A549 (cell line): Measurements from ENCODE around the gene PKHD1.

Experiments
- CBX2 ChIP-seq: fragments of 200-600 bp; sonication (generic); IDR thresholded peaks from 2 replicates; pipeline ENCODE4 v1.6.1; 2016; ENCODE audit warnings: low read depth, mild to moderate bottlenecking, borderline replicate concordance
- EP300 ChIP-seq, 2 experiments: fragments of >200 bp; sonication (Bioruptor Twin); formaldehyde crosslinking; IDR thresholded peaks; 2 replicates in 1 of 2; 3 replicates in 1 of 2; pipeline ENCODE4 v1.6.1; 2016 to 2017
- FOSL2 ChIP-seq, 2 experiments: fragments of 450-650 bp in 1 of 2; fragments of >200 bp in 1 of 2; sonication (Bioruptor Twin) in 1 of 2; formaldehyde crosslinking; IDR thresholded peaks; 2 replicates each; pipeline versions ENCODE4 v1.5.0 to v1.6.1; 2016 to 2020; ENCODE audit warnings: mild to moderate bottlenecking in 1 of 2, moderate library complexity in 1 of 2
- MYC ChIP-seq: IDR thresholded peaks from 2 replicates; pipeline ENCODE4 v1.6.1; 2012; ENCODE audit warnings: mild to moderate bottlenecking, inconsistent platforms, low read length, improper control_type of control experiment, borderline replicate concordance

DNA sequence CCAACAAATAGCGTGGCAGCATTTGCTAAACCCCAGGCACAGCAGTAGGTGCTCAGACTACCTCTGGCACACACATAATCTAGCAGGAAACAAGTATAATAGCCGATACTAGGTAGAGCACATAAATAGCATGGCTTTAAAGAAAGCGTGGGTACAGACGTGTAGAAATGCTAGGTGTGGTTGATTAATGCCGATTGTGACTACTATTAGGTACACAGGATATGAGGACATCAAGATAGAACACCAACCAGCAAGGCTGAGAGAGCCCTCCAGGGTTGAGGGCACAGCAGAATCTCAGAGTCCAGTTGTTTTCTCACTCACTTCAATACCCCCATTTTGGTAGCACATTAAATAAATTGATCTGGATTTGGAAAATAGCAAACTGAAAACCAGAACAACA, 100.5 kb downstream of the PKHD1 start:
- TF ChIP-seq MYC (no peak), FOSL2 (IDR thresholded peaks at IDR 0.05) (no peak), FOSL2 (CRISPR knock-in tag; IDR thresholded peaks at IDR 0.05) (no peak), EP300 (IDR thresholded peaks at IDR 0.05) (no peak), CBX2 (no peak)
